ENCODE results near the gene TBC1D5.

Gene TBC1D5

DNA sequence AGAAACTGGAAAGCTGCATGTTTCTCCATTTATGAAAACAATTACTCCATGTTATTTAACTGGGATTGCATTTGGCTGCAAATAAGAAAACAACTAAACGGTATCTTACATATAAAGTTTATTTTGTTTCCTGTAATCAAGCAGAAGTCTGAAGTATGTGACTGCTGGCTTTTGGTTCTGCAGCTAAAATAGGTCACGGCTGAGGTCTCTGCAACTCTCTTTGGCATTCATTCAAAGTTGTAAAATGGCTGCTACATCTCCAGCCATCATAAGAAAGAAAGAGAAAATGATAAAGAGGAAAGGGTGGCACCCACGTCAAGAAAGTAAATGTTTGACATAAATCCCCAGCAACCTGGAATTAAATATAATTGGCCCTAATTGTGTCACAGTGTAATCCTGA lies 406.1 kb downstream of the TBC1D5 start:
- FAIRE-seq: no peak

DNA sequence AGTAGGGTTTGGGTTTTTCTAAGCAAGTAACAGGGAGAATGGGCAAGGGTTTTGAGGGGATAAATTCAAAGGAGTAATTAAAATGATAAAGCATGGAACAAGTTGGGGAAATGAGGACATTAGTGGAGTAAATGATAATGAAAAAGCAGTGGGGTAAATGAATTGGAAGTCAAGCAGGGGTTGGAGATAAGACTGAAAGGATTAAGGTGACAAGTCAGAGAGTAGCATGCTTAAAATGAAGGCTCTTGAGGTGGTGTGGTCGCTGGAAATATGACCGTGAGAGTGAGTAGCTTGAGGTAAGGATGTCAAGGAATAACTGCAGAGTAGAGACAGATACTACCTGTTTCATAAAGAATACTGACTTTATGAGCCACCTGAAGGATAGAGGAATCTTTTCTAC lies 408.5 kb downstream of the TBC1D5 start:
- FAIRE-seq: no peak

DNA sequence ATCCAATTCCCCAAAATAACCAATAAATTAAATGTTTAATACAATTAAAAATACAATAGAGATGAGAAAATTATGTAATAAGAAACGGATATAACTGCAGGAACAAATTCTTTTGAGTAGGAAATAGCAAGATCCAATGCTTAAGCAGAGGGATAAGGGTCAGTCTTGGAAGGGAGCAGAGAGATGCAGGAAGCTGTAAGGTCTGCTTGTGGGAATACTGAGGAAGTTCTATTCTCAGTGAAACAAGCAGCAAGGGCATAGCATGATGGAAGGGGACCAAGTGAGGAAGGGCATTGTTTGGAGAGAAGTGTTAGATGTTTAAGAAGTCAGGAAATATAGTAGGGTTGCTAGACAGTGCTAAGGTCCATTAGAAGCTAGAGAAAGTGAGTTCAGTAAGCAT lies 409.0 kb downstream of the TBC1D5 start:
- no peak for FAIRE-seq

DNA sequence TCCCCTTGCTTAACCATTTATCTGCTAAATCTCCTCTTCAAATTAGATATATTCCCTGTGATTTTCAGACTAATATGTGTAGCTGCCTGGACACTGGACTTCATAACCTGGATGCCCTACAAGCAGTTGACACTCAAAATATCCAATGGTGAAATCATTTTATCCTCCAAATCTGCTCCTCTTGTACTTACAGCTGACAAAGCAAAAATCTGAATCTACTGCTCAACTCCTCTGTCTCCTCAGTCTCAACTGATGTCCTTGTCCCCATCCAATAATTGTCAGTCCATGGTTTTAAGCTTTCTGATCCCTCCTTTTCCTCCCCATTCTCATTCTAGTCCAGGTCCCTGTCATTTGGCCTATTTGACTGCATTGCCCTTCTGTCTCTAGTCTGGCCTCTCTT lies 411.8 kb downstream of the TBC1D5 start:
- FAIRE-seq: no peak

DNA sequence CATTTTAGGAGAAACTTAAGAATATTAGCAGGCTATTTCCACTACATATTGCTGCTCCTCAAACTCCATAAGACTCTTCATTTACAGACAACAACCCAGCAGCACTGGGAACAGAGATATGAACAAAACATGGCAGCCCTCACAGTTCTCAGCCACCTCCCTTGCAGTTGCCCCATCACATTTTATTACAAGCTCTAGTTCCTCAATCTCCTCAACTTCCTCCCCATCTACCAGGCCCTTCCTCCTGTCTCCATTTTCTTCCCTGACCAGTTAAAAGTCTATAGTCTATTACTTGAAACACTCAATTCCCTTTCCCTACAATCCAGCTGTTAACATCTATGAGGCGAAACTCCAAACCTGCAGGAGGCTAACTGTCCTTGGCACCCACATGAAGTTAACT lies 412.5 kb downstream of the TBC1D5 start:
- no peak for FAIRE-seq

DNA sequence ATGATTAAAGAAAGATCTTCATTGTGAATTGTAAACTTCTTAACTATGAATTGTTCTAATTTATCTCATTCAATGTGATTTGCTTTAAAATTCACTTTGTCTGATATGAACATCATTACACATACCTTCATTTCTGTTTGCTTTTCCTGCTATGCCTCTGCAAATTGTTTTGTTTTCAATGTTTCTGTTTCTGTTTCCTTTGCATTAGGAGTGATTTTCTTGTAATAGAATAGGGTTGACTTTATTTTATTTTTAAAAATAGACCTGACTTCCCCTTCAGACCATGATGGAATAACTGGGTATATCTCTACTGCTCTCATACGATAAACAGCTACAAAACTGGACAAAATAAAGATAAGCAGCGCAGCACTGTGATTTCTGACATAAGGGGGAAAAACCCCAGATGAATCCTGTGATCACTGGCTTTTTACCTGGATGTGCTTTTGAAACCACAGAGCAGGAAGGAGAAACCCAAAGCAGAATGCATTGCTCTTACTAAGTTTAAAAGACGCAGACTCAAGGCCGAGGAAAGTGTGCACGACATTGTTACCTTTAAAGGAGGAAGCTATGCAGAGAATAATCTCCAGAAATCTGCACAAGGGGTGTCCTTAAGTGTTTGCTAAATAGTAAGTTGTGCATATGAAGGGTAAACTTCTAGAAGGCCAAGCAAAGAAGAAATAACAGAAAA lies 420.2 kb downstream of the TBC1D5 start:
- FAIRE-seq: no peak

DNA sequence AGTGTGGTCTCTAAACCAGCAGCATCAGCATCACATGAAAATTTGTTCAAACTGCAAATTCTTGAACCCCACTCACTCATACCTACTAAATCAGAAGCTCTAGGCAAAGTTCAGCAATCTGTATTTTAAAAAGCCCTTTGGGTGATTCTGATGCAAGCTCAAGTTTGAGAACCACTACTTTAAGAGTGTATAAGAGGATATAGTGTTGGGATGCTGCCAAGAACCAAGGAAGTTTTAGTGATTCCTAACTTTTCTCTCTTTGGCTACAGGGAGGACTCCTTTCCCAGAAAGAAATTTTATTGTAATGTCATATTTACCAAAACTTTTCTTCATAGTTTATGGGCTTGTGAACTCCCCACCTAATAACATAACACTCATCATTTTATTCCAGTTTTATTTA lies 422.2 kb downstream of the TBC1D5 start:
- no peak for FAIRE-seq

DNA sequence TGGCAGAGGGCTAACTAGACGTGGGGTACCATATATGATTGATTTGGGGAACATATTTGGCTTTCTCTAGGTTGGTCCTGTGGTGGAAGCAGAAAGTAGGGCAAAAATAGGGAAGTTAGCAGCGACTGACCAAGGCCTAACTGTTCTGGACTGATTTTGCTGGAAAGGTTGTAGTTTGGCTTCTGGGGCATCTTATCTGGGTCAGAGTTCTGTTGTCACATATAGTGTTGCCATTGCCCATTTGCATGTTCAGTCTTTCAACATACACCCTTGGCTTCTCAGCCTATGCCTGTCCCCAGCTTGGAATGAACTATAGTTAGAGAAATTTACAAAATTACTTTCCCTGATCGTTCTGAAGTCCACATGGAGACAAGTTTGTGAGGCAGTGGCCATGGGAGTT lies 426.5 kb downstream of the TBC1D5 start:
- FAIRE-seq: no peak

DNA sequence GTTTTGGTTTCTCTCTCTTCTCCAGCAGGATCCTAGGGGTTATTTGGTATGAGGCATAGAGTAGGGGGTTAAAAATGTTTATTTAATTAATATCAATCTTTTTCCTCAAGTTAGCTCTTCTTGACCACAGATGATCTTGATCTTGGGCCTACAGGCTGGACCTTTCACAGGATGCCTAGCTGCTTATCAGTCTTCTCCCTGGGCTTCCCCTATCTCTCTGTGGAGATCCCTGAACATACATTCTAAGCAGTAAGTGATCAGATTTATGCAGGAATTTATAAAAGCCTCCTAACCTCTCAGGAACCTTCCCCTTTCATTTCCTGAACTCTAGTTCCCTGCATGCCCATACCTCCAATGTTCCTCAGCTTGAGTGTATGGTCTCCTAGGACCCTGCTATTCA lies 428.3 kb downstream of the TBC1D5 start:
- no peak for FAIRE-seq

DNA sequence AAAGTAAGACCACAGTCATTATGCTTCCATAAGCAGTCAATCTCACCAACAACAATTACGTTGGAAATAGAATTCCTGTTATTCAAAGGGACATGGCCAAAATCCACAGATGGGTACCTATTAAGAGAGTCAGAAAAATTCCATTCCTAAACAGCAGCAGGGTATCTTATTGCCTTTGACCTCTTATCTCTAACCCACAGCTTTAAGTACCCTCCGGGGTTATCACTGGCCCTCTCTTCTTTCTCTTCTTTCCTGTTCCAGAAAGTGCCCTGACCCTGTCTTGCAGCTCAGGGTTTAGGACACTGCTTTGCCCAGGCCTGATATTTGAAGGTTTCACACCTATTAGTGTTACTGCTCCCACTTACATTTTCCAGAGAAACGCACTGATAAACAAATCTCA lies 428.7 kb downstream of the TBC1D5 start:
- no peak for FAIRE-seq

DNA sequence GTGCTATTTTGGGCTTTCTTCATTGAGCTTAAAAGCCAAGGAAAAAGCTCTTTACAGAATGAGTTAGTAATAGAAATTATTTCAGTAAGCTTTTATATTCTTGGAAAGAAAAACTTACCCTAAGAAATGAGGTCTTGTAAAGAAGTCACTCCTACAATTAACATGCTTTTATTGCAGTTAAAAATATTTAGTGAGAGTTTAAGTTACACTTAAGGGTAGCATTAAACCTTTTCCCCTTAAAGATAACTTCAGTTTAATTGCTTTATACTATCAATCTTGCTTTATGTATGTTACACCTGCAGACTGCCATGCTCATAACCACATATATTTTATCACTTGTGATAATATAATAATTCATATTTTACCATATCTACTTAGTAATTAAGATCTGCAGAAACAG lies 431.4 kb downstream of the TBC1D5 start:
- no peak for FAIRE-seq

DNA sequence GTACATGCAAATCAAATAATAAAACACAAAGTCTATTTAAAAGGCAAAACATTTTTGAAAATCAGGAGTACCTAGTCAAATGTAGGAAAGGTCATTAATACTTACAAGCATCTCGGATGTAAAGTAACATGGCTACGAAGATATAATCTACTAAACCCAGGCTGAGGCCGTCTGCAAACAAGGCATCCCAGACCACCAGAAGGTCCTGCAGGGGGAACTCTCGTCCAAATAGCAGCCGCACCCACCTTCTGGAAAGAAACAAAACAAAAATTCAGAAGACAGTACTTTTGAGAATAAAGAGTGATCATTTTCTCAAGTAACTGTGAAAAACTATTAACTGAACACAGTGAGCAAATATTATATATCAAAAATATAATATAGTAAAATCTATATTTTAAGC lies 434.5 kb downstream of the TBC1D5 start:
- FAIRE-seq: no peak

DNA sequence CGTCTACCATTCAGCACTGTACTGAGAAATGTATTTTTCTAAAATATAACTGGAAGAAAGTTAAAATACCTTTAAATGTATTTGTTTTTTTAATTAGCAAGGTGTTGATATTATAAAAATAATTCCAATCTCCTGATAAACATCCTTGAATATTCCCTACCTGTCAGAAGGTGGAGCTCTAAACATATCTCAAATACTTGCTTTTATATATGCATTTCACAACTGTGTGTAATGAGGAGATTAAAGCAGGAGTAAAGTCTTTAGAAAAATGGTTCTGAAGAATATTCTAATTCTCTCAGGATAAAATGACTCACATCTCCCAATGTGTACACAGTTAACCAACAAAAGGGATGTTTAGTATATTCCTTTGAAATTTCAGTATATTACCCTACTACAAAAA lies 434.9 kb downstream of the TBC1D5 start:
- FAIRE-seq: peak; percentile 87

DNA sequence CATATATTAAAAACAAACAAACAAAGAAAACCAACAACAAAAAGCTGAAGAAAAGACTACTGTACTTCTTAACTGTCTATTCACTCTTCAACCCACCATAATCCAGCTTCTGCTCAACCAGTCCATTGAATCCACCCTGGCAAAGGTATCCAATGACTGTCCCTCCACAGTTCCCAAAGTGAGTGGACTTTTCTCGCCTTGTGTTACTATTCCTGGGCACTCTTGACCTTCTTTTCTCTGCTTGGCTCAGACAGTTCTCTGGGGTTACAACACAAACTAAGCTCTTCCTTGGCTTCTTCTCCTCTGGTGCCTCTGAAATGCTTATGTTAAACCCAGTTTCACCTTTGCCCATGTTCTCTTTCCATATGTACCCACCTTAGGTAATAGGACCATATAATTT lies 437.5 kb downstream of the TBC1D5 start:
- no peak for FAIRE-seq

DNA sequence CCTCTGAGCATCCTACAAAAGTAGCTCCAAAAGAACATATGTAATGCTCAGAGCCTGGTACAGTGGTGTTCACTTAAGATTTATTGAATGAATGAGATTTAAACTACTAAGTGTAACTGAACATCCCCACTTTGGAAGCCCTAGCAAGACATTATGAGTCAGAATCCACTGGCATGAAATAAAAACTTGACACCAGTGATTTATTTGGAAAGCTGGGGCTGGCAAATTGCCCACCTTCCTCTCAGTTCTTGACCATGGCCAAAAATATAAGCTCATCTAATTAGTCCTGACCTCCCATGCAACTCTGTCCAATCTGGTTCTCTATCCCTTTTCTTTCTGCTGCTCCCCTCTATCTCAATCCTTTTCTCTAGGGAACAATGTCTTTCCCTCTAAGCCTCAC lies 439.7 kb downstream of the TBC1D5 start:
- no peak for FAIRE-seq

DNA sequence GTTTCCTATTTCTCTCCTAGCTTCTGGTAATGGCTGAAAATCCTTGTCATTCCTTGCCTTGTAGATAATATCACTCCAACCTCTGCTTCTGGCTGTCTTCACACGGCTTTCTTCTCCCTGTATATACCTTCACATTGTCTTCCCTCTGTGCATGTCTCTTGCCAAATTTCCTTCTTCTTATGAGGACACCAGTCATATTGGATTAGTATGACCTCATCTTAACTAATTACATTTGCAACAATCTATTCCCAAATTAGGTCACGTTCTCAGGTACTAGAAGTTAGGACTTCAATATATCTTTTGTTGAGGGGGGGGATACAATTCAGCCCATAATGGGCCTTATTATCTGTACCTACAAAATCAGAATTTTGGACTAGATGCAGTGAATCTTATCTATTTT lies 440.3 kb downstream of the TBC1D5 start:
- no peak for FAIRE-seq

DNA sequence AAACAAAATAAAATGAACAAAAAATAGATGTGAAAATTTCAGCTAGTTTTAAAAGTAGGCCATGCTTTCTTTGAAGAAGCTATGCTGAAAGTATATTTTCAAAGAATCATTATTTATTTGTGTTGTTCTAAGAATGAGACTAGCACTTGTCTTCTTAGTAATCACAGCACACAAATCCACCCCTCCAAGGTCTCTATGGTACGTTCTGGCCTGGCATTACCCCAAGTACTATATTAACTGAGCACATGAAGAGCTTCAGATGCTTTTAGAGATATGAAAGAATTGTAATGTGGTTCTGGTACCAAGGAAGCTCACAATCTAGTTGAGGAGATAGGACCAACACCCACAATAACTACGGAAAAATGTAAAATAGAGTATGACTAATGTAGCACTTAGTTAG lies 441.2 kb downstream of the TBC1D5 start:
- no peak for FAIRE-seq

DNA sequence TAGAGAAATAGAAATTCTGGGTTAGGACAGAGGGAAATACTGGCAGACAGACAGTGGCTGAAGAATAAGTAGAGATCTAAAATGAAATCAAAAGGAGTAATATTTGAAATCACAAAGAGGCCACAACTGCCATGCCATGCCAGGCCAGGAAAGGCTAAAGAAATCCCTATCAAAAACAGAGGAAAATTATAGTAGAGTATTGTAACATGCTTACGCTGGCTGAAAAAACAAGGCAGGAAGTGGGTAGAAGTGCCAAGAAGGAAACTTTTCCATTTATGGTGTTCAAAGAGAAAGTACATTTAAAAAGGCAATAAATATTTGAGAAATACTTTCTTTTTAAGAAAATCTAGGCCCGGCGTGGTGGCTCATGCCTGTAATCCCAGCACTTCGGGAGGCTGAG lies 442.0 kb downstream of the TBC1D5 start:
- FAIRE-seq: no peak

DNA sequence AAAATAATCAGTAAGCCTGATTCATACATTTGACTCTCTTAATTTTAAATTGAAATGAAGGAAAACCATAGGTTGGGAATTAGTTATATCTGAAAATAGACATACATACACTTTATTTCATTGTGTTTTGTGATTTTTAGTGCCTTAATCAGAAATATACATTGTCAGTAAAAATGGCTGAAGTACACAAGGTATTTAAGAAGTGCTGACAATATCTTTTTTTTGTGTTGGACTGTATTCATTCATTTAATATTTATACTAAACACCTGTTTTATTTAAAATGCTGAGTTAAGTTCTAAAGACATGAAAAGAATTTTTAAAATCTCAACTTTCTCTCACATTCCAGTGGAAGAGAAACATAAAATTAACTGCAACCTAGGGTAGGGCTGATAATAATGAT lies 444.4 kb downstream of the TBC1D5 start:
- FAIRE-seq: peak; percentile 6

DNA sequence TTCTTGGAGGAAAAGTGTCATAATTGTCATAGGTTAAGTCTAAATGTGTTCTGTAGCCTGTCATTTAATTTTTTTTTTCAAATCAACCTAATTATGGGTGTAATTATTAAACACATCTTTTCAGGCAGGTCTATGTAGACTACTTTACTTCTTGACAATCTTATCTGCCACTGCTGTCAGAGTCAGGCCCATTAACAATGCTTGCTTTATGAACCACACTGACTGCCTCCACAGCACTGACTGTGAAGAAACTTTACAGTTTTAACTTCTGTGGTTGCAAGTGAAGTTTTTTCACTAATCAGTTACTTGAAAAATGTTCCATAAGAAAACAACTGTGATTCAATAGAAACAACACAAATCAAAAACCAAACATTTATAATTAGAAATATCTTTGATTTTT lies 449.9 kb downstream of the TBC1D5 start:
- FAIRE-seq: no peak

DNA sequence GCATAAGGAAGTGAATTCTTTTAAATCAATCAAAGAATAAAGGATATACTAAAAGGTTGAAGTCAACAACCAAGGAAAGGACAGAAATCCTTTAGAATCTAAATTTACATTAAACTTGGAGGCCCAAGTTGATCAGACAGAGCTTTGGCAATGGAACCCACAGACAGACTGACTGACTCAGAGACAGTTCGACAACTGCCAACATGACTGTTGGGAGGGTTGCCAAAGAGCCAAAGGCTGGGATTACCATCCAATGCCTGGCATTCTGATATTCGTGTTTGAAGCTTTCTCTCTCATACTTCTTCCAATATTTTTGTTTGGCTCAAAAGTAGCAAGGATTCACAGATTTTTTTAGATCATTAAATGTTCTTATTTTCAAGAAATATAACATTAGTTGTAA lies 451.5 kb downstream of the TBC1D5 start:
- FAIRE-seq: no peak

DNA sequence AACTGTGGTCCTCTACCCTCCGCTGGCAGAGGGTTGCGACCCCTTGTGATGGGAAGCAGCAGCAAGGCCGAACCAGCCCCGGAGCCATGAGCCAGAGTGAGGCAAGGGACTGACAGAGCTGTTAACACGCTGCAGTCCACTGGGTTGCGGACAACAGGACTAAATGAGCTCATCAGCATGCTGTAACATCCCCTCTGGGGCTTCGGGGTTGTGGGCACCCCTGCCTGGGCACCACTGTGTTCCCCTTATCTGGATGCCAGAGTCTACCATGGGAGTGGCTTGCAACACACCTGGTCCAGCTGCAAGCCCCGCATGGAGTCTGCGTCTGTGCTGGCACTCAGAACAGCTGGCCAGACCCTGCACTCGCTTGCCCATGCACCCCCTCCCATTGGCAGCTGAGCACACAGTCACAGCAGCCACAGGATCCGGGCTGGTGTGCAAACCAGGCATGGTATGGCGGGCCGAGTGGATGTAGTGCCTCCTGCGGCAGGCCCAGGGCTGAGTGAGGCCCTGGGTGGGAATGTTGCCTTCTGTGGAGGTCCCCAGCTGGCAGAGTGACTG lies 453.5 kb downstream of the TBC1D5 start:
- no peak for FAIRE-seq

DNA sequence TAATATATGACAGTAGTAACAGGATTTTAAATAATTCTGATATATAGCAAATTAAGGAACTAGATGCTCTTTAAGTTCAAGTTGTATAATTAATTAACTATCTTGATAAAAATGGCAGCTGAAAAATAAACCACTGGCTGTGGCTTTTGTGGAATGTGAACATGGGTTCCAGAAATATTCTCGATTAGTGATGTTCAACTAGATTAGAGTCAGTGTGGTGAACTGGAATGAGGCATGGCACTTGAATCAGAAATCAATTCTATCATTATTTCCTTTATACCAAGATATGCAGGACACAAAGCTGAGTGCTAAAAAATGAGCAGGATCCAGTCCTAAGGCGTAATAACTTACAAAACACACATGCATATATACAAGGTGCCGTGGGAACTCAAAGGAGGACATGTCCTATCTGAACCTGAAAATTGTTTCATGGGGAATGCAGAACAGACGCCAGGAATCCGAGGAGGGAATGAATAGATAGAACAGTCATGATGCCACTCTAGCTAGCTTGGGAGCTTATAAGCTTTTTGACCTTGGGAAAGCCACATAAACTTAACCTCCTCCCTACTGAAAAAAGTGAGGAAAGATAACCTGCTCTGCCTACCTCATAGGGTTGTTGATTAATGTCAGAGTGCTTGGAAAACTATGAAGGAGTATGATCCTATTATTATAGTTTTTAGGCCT lies 455.3 kb downstream of the TBC1D5 start:
- FAIRE-seq: no peak

DNA sequence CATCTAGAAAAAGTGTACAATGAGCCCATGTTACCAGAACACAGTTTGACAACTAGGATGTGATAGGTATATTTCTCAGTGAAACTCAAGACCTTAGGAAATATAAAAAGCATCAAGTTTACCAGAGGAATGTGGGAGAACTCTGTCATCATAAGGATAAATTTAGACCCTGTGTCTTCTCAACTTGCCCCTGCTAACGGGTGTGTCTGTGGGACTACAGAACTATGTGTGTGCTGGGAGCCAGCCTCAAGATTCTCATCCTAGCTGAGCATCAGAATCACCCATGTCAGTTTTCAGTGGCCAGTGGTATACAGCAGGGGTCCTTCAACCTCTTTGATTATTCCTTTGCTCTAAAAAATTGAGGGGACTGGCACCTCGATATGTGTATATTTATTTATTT lies 464.4 kb downstream of the TBC1D5 start:
- no peak for FAIRE-seq

DNA sequence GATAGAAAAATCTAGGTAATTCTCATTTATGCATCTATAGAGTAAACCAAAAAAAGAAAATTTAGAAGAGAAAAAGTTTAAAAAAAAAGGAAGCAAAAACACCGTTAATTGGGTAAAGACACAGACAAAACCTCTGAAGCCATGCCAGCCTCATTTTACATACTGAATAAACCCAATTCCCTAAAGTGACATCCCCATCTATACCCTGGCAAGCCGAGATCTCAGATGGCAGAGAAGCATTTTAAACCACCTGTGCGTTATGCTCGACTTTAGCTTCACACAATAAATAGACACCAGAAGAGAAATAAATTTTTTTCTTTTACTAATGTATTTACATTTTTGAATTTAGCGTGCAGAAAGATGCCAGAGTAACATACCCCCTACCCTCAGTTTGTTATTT lies 475.6 kb downstream of the TBC1D5 start:
- no peak for FAIRE-seq

Measured in A204.1 (cell line).